ENCODE data around the gene ADIPOQ.

DNA sequence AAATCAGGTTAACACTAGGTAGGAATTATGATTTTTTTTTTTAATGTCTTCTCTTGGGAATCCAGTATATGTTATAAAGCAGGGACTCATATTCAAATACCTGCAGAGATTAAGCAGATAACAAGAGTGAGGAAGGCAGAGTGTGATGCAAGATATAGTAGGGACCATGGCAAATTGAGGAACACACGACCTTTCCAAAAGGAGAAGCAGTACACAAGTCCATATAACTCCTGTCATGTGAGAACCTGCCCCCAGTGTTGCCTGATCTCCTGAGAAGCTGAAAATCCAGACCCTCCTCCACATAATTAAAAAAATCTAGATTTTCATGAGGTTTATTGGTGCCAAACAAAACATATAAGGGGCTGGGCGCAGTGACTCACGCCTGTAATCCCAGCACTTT, 39.8 kb upstream of the ADIPOQ start:
- TF ChIP-seq, protein P1, sequence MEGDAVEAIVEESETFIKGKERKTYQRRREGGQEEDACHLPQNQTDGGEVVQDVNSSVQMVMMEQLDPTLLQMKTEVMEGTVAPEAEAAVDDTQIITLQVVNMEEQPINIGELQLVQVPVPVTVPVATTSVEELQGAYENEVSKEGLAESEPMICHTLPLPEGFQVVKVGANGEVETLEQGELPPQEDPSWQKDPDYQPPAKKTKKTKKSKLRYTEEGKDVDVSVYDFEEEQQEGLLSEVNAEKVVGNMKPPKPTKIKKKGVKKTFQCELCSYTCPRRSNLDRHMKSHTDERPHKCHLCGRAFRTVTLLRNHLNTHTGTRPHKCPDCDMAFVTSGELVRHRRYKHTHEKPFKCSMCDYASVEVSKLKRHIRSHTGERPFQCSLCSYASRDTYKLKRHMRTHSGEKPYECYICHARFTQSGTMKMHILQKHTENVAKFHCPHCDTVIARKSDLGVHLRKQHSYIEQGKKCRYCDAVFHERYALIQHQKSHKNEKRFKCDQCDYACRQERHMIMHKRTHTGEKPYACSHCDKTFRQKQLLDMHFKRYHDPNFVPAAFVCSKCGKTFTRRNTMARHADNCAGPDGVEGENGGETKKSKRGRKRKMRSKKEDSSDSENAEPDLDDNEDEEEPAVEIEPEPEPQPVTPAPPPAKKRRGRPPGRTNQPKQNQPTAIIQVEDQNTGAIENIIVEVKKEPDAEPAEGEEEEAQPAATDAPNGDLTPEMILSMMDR (IDR thresholded peaks at IDR 0.05; ENCODE audit: low read depth, low read length, missing input control): no peak
- TF ChIP-seq HNF4A (conservative IDR thresholded peaks at IDR 0.05): no peak

Measured in liver (tissue), 3 donors.